Measurements from ENCODE around the gene LARP1B.

- TF ChIP-seq GATA2 (IDR thresholded peaks at IDR 0.05; ENCODE audit: low read depth, low read length) (no peak), GATA3 (IDR thresholded peaks at IDR 0.05; ENCODE audit: low read depth, low read length) (no peak)
Measured at GRCh38 chr4:128234836-128235235, 173.7 kb downstream of the LARP1B start.

All from SH-SY5Y (cell line).